ENCODE results near the gene SEC24C.
"Not testable (repeated sequence)": the region's sequence is repeated elsewhere in the genome, so short reads cannot be mapped to it uniquely, and the experiment has no call there.

The SEC24C gene

DNA sequence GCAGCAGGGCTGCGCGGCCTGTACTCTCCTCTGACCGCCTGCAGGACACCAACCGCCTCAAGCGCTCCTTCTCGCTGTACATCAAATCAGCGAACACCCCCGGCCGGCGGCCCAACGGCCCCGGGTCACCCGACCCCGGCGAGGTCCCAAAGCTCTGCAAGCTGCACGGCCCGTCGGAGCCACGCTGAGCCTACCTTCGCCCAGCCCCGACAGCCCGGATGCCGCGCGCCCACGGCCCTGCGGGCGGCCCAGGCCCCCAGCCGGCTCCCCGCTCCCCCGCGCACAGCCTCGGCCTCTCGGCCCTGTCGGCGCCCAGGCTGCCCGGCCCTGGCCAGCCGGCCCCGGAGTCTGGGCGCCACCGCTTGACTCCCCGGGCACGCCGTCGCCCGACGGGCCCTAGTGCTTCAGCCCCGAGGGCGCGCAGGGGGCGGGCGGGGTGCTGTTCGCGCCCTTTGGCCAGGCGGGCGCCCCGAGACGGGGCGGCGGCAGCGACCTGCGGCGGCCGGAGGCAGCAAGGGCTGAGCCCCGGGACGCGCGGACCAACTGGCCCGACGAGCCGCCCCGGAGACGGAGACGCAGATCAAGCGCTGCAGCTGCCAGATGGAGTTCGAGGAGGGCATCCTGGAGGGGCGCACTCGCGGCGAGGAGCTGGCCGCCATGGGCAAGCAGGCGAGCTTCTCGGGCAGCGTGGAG lies 11.1 kb upstream of the SEC24C start:
- no peak for DNase-seq

DNA sequence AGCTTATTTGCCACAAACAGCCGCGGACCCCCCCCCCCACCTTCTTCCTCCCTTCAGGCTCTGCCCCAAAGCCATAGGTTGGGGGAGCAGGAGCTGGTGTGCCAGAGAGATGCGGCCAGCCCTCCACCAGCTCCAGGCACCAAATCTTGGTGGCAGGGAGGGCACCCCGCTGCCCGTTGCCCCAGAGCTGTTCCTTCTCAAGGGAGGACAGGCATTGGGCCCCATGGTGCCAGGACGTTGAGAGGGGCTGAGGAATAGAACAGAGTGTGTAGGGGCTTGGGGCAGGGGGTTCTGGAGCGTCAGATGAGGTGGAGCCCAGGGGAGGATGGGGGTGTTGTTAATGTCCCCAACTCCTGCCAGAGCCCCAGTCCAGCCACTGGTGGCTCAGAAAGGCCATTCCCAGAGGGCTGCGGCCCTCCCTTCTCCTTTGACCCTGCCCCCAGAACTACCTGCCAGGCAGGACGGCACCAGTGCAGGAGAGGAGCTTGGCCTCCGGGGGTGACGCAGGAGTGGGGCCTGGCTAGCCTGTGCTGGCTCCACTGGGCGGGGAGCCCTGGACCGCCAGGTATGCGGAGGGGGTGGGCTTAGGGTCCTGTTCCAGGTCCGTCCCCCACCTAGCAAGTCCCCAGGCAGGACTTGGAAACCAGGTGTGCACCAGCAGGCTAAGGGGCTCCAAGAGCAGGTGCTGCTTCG lies 10.0 kb upstream of the SEC24C start:
- no peak for DNase-seq

DNA sequence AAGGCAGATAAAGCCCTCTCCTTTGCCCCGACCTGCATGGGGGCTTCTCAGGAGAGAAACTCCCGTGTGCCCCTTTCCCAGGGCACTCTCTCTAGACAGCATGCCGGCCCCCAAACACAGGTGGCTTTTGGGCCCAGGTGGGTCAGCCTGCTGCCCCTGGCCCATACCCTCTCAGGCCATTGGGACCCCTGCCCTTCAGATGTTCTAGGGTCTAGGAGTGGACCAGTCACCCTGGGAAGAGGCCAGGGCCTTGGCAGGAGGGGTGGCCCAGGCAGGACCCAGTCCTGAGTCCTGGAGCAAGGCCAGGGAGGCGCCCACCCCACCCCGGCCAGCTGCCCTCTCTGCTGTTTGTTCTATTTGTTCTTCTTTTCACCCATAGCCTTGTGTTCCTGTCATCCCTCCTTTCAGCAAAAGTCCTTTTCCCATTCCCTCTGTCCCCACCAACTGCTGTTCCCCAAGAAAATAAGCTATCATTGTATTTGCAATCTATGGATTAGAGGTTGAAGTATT lies 9.3 kb upstream of the SEC24C start:
- no peak for DNase-seq

DNA sequence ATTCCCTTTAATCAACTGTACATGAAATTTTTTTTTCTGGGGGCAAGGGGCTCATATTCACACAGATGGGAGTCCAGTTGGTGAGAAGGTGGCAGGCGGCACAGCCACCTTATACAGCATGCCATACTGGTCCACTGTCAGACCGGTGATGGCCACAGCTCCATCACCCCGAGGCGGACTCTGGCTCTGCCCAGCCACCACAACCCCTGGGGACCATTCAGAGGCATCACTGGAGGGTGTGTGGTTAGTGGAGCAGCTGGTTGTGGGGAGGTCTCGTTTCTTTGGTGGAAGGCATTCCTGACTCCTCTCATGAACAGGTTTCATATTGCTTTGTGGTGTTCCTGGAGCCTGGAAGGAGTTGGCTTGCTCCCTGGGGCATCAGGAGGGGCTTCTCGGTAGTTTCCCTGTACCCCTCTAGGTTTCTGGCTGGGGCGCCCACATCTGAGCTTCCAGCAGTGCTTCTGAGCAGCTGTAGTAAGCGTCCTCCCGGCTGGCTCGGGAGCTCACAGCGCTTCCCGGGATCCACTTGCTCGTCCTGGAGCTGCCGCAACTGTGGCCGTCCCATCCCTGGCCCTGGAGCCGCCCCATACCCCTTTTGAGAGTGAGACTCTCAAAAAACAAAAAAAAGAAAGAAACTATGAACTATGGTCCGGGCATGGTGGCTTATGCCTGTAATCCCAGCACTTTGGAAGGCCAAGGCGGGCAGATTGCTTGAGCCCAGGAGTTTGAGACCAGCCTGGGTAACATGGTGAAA lies 3.5 kb upstream of the SEC24C start:
- not testable (repeated sequence) for DNase-seq

DNA sequence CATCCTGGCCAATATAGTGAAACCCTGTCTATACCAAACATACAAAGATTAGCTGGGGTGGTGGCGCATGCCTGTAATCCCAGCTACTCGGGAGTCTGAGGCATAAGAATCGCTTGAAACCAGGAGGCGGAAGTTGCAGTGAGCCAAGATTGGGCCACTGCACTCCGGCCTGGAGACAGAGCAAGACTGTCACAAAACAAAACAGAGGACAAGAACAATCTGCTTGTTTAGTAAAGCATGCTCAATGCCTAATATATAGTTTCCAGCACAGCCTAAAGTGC lies 1.8 kb upstream of the SEC24C start:
- no peak for DNase-seq

DNA sequence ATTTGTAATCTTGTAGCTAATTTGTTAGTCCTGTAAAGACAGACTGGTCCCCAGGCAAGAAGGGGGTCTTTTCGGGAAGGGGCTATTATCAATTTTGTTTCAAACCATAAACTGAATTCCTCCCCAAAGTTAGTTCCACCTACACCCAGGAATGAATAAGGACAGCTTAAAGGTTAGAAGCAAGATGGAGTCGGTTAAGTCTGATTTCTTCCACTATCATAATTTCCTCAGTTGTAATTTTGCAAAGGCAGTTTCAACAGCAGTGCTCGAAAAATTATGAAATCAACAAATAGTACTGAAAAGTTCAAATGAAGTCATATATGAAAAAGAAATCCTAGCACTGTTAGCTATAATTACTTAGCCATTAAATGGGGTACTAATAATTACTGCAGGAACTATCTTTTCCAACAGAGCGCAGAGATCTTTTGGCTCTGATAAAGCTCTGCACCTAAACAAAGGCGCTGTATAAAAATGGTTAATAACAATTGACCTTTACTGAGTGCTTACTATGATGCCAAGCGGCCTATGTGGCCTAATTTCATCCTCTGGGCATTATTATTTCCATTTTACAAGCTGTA lies 756 bp upstream of the SEC24C start:
- DNase-seq, result no peak

DNA sequence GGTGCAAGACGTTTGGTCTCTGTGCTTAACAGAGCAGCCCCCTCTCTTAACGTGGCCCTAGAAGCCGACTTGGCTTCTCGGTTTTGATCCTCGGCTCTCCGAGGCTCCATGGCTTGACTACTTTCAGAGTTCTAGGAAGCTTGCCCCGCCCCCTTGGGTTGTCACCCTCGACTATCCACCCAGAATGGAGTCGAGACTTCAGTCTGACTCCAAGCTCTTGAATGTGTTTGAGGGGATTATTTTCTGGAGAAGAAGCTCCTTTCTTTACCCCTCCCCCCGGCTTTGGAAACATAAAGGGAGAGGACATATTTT lies 448 bp downstream of the SEC24C start:
- DNase-seq, result peak; percentile 60

DNA sequence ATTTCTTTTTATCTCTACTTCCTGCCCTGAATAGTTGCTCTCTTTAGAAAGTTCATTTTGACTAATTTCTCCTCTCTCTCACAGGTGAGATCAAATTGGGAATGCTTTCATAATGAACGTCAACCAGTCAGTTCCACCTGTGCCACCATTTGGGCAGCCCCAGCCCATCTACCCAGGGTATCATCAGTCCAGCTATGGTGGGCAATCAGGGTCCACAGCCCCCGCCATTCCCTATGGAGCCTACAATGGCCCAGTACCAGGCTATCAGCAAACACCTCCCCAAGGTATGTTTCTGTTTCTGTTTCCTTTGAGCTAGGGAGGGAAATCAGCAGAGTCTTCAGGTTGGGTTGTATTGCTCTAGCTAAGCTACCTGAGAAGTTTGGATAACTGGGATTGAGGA lies 2.5 kb downstream of the SEC24C start:
- DNase-seq, result no peak

DNA sequence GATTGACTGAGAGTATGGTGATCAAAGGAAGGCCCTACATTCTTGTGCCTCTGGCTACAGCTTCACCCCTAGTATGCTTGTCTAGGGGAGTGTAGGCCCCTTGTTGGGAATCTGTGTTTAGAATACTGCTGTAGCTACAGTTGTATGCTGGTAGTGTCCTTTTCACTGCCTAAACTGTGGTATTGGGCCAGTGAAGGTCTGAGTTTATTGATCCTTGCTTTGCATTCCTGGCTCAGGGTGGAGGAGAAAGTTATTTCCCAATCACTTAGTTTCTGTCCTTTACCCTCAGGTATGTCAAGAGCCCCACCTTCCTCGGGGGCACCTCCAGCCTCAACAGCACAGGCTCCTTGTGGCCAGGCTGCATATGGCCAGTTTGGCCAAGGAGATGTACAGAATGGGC lies 6.6 kb downstream of the SEC24C start:
- DNase-seq, result no peak

DNA sequence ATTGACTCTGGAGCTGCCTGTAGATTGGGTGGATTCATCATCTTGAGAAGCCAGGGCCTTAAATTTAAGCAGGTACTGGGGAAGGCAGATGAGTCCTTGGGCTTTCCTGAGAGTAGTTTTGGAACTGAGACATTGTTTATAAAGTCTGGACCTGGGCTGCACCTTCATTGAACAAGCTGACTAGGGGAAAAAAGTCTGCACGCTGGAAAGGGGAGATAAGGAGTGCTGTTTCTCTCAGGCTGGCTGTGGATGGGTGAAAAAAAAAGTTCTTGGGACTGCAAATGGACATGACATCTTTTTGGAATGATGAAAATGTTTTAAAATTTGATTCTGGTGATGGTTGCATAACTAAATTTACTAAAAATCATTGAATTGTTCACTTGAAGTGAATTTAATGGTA lies 12.0 kb downstream of the SEC24C start:
- DNase-seq, result no peak

DNA sequence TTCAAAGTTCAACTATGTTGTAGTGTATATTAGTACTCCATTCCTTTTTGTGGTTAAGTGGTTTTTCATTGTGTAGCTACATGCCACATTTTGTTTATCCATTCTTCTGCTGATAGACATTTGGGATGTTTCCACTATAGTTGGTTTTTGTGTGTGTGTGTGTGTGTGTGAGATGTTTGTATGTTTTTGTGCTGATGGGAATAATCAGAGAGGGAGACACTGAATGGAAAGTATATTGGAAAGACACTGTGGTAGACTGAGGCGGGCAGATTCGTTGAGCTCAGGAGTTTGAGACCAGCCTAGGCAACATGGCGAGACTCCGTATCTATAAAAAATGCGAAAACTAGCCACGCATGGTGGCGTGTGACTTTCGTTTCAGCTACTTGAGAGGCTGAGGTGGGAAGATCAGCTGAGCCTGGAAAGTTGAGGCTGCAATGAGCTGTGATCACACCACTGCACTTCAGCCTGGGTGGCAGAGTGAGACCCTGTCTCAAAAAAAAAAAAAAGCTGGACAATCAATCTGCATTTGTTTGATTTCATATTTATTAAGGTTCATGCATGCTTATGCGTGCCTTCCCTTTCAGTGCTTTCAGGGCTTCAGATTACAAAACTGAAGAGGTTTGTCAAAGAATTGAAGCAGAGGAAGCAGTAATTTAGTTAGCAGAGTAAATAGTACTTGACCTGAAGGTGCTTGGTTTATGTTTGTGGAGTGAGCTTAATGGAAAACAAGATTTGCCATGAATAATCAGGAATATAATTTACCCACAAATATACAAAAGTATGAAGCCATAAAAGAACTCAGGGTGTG lies 14.7 kb downstream of the SEC24C start:
- DNase-seq, result peak; percentile 45

DNA sequence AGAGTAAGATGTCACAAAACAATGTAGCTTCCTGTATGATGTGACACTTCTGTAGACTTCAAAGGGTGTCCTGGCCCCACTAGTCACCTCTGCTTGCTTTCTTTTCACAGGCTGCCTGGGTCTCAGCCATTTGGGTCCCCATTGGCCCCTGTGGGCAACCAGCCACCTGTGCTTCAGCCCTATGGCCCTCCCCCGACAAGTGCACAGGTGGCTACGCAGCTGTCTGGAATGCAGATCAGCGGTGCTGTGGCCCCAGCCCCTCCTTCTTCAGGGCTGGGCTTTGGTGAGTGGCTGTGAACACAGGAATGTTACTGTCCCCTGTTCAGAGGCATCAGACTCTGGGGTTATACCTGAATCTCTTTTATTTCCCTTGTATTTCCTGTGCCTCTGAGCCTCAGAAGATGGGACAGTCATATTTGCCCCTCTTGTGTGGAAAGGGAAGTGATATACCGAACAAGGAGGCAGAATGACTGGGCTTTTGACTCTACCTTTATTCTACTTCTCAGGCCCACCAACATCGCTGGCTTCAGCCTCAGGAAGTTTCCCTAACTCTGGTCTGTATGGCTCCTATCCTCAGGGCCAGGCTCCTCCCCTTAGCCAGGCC lies 15.4 kb downstream of the SEC24C start:
- peak; percentile 86 for DNase-seq

DNA sequence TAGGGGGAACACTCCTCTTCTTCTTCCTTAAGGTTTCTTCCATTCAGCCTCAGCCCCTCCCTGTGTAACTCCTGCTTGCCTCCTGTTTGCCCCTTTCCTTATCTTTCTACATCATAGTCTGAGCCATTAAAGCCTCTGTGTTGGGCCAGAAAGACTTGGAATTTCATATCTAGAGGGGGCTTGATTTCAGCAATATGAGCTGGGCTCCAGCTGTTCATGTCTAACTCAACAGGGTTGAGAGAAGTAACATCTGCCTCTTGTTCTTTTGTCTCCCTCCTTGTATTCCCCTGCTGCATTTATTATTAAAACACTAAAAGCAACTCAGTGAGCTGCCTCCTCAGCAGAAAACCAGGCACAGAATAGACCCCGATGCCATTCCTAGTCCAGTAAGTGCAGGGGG lies 17.6 kb downstream of the SEC24C start:
- no peak for DNase-seq

DNA sequence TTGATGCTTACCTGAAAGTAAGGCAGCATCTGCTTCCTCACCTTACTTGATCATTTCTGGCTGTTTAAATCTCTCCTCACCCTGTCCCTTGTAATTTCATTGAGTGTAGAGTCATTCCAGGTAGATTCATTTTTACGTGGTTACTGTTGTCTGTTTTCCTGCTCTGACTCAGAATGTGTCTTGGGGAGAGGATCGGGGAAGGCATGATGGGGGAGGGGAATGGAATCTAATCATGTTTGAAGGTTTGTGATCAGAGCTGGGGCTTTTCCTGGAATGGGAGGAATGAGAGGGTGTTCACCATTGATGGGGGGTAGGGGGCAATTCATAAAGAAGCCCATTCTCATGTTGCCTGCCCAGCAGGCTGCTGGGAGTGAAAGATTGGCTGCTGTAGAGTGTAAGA lies 18.7 kb downstream of the SEC24C start:
- no peak for DNase-seq

DNA sequence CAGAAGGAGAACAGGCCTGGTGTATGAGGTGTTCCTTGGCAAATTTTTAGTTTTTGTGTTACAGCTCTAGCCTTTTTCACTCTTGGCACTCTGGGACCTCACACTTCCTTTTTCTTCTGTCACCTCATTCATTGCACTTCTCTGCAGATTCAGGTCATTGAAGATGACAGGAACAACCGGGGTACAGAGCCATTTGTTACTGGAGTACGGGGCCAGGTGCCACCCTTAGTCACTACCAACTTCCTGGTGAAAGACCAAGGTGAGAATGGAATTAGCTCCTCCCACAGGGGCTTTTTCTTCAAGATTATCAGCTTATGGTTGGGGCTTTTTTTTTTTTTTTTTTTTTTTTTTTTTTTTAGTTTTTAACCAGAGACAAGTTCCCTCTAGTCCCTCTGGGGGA lies 19.2 kb downstream of the SEC24C start:
- DNase-seq, result peak; percentile 73

DNA sequence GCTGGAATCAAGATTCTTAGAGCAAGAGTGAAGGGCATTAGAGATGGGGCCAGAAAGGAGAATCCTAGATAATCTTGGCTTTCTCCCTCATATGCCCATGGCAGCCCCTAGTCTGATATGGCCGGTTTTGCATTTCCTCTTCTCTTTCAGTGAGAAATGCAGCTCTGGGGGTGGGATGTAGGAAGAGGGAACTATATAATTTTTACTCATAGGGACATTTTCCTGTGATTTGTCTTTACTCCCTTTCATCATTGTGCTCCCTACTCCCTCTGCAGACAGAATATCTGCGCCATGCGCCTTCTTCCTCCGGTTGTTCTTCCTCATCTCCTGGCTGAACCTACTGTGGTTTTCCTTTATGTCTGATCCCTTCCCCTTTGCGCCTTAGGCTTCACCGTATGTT lies 20.9 kb downstream of the SEC24C start:
- no peak for DNase-seq

DNA sequence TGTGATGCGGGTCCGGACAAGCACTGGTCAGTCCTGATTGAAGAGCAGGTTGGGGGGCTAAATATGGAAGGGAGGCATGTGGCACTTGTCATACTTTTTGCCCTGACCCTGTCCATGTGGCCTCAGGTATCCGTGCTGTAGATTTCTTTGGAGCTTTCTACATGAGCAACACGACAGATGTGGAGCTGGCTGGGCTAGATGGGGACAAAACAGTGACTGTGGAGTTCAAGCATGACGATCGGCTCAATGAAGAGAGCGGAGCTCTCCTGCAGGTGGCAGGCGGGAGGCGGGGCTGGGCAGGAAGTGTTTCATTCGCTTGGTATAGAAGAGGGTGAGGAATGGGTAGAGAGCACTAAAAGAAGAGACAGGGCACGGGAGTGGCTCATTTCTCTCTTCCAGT lies 24.7 kb downstream of the SEC24C start:
- peak; percentile 72 for DNase-seq

DNA sequence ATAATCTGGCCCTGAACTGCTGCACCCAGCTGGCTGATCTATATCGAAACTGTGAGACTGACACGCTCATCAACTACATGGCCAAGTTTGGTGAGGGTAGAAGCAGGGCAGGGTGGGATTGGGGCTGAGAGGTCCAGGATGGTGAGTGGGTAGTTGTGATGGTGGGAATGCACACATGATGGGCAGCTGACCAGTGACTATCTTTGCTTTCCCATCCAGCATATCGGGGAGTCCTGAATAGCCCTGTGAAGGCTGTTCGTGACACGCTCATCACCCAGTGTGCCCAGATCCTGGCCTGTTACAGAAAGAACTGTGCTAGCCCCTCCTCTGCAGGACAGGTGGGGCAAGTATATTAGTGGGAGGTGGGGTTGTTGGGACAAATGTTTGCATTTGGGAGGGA lies 25.2 kb downstream of the SEC24C start:
- DNase-seq, result no peak

DNA sequence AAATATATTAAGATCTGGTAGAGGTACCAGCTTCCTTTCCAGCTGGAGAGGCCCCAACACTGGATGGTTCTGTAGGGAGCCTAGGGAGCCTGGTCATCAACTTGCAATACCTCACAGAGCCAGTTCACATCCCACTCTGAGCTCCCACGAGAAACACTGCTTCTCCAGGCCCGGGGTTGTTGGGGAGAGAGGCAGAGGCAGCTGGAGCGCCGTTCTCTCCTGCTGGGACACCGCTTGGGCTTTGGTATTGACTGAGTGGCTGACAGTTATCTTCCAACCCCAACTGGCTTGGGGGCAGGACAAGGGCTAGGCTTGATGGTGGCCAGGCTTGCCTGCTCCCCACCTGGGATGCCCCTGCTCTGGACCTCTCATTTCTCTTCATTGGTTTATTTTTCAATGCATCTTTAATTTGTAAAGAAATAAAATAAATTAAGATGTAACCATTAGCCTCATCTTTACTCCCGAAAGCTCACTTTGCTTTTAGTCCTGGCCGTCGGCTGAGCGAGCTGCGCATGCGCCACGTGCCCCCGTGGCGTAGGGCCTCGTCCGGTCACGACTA lies 27.6 kb downstream of the SEC24C start:
- peak; percentile 85 for DNase-seq

DNA sequence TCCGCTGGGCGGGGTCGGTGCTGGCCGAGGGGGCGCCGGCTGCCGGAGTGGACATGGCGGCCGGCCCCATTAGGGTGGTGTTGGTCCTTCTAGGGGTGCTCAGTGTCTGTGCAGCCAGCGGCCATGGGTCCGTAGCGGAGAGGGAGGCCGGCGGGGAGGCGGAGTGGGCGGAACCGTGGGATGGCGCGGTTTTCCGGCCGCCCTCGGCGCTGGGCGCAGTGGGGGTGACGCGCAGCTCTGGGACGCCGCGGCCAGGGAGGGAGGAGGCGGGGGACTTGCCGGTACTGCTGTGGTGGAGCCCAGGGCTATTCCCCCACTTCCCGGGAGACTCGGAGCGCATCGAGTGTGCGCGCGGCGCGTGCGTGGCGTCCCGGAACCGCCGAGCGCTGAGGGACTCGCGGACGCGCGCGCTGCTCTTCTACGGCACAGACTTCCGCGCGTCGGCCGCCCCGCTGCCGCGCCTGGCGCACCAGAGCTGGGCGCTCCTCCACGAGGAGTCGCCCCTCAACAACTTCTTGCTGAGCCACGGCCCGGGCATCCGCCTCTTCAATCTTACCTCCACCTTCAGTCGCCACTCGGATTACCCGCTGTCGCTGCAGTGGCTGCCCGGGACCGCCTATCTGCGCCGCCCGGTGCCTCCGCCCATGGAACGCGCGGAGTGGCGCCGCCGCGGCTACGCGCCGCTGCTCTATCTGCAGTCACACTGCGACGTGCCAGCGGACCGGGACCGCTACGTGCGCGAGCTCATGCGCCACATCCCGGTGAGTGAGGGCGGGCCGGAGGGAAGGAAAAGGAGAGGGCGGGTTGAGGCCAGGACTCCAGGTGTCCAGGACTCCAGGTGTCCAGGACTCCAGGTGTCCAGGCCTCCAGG lies 28.3 kb downstream of the SEC24C start:
- DNase-seq, result peak; percentile 91

DNA sequence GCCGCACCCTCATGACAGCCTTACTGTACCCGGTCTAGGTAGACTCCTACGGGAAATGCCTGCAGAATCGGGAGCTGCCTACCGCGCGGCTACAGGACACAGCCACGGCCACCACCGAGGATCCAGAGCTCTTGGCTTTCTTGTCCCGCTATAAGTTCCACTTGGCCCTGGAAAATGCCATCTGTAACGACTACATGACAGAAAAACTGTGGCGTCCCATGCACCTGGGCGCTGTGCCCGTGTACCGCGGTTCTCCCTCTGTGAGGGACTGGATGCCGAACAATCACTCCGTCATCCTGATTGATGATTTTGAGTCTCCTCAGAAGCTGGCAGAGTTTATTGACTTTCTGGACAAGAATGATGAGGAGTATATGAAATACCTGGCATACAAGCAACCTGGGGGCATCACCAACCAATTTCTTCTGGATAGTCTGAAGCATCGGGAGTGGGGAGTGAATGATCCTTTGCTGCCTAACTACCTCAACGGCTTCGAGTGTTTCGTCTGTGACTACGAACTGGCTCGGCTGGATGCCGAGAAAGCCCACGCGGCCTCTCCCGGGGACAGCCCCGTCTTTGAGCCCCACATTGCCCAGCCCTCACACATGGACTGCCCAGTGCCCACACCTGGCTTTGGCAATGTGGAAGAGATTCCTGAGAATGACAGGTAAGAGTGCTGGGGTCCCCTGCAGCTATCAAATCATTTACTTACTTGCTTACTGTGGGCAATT lies 29.1 kb downstream of the SEC24C start:
- no peak for DNase-seq
